Large intestine (tissue), 3 donors: ENCODE data around the gene CNIH3. TPM values are rescaled to one million over a fixed set of nuclear protein-coding genes. Genes with fewer than 3 reads are reported as not detected.

Experiments
- DNase-seq, 2 donors: peaks; one replicate each; pipeline versions ENCODE4 v3.0.0 to v3.0.0-alpha.2; 2013
- H3K27ac ChIP-seq: one replicate; pipeline ENCODE4 v1.5.1; 2013; ENCODE audit warnings: low read length
- H3K27me3 ChIP-seq: 2 replicates; pipeline ENCODE4 v1.6.1; 2013; ENCODE audit warnings: low read length; ENCODE audit not compliant: control insufficient read depth, insufficient read depth
- H3K36me3 ChIP-seq: 2 replicates; pipeline ENCODE4 v1.6.1; 2013; ENCODE audit warnings: low read length; ENCODE audit not compliant: control insufficient read depth, insufficient read depth
- H3K4me1 ChIP-seq: one replicate; pipeline ENCODE4 v1.6.1; 2013; ENCODE audit warnings: low read length; ENCODE audit not compliant: control insufficient read depth, insufficient read depth
- H3K4me3 ChIP-seq: one replicate; pipeline ENCODE4 v1.5.1; 2013; ENCODE audit warnings: low read length
- H3K9me3 ChIP-seq: one replicate; pipeline ENCODE4 v1.6.1; 2013; ENCODE audit warnings: mild to moderate bottlenecking, low read depth, low read length, moderate library complexity; ENCODE audit not compliant: control insufficient read depth
- WGBS: methylation state at CpG from one replicate; pipeline ENCODE4 v1.1.5; 2013; ENCODE audit warnings: low lambda C conversion rate; ENCODE audit not compliant: insufficient coverage; 5-methylcytosine and 5-hydroxymethylcytosine counted together
- polyA plus RNA-seq: library from polyadenylated mRNA; unstranded; fragments of 120-200 nt; gene quantifications from one replicate; pipeline ENCODE4 v1.2.1, GENCODE V29; 2013

The CNIH3 gene
- polyA plus RNA-seq, 1 donor = 2.1 TPM

DNA sequence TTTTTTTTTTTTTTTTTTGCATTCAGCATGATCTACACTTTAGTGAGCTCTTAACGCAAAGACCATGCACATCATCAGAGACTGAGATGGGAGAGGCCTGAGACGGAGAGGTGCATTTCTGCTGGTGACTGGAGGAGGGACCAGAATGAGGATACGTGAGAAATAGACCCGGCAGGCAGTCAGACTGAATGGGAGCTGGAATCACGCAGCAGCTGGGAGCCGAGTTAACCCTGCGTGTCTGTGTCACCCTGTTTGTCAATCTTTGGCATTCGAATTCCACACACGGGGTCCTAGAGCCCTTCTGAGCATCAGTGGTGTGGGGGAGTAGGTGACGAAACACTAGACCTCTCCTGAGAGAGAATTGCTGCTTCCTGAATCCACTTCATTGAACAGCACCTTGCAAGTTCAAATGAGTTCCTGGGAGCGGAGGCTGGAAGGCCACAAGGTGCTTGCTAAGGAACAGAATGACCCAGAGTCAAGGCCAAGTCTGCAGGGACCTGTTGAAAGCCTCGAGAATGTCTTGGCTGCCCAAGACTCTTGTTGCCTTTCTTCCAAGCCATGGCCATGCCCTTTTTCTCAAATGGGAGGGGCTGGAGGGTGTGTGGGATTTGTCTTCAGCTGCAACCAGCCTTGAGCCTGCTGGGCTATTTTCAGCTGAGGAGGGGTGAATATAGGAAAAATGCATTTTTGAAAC is 123.3 kb downstream of the CNIH3 start:
- no peaks in the 10 kb centered on the region for H3K27me3 ChIP-seq
- no peaks in the 10 kb centered on the region for H3K36me3 ChIP-seq
- no peaks in the 10 kb centered on the region for H3K9me3 ChIP-seq
- no CpG with 5 or more reads among the region's 12 CpGs for WGBS
- H3K27ac ChIP-seq = no peak overlapping the region
- no peaks in the 10 kb centered on the region for H3K4me1 ChIP-seq
- no peak for DNase-seq
- no peak overlapping the region for H3K4me3 ChIP-seq

DNA sequence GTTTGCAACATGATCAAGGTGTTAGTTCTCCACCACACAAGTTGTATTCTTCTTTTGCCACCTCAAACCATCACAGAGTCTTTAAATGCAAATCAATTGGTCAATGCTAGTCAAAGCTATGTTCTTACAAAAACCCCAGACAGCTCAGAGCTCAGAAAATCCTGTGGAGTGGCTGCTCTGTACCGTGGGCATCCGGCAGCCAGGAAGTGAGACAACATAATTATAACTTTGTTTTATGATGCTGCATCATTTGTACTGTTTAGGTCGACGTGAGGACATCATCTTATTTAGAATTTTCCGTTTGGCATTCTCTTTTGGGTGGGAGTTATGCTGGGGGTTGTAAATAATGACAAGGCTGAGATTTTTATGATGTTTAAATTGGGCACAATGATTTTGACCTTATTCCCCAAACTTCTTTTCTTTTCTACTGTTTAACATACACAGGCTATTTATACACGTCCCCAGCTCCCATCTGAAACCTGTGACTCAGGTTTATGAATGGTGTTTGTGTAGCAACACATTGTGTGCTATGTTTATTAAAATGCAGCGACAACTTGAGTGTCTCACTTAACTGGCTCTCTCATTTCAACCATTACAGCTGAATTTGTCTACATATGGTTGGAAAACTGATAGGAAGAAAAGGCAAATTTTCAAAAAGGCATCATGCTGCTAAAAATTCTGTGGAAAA is 124.0 kb downstream of the CNIH3 start:
- Histone ChIP-seq H3K9me3 (no peaks in the 10 kb centered on the region), H3K4me3 (no peak overlapping the region), H3K36me3 (no peaks in the 10 kb centered on the region), H3K4me1 (no peaks in the 10 kb centered on the region), H3K27me3 (no peaks in the 10 kb centered on the region), H3K27ac (no peak overlapping the region)
- WGBS = 33% methylated on average over 1 of the region's 7 CpGs
- no peak for DNase-seq

DNA sequence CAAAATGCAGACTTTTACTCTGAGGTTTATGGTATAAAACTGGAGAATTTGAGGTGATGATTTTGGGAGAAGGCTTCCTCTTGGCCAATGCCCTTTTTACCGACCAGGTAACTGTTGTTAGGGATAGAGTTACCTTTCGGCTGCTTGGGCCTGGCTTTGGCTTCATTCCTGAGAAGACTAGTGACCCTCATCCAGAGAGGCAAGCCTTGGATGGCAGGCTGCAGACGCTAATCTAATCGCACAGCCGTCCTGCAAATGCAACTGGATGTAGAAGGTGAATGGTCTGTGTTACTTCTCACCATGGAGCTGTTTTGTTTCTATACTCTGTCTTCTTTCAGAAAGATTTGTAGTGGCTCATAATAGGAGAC is 124.6 kb downstream of the CNIH3 start:
- Histone ChIP-seq H3K9me3 (no peaks in the 10 kb centered on the region), H3K36me3 (no peaks in the 10 kb centered on the region), H3K4me3 (no peak overlapping the region), H3K27me3 (no peaks in the 10 kb centered on the region), H3K4me1 (no peaks in the 10 kb centered on the region), H3K27ac (no peak overlapping the region)
- no peak for DNase-seq
- WGBS = no CpG with 5 or more reads among the region's 5 CpGs

DNA sequence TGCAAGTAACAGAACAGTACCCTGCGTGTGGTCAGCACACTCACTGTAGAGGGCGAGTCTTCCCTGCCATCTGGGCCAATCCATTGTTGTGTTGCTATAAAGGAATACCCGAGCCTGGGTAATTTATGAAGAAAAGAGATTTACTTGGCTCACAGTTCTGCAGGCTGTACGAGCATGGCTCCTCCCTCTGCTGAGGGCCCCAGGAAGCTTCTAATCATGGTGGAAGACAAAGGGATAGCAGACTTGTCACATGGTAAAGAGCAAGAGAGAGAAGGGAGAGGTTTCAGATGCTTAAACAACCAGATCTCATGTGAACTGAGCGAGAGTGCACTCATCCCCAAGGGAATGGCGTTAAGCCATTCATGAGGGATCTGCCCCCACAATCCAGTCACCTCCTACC is 126.2 kb downstream of the CNIH3 start:
- no peak overlapping the region for H3K27ac ChIP-seq
- no peaks in the 10 kb centered on the region for H3K9me3 ChIP-seq
- H3K4me1 ChIP-seq = no peaks in the 10 kb centered on the region
- H3K36me3 ChIP-seq = no peaks in the 10 kb centered on the region
- no peak for DNase-seq
- WGBS = no CpG with 5 or more reads among the region's 6 CpGs
- no peaks in the 10 kb centered on the region for H3K27me3 ChIP-seq
- H3K4me3 ChIP-seq = no peak overlapping the region

GRCh38 chr1:224743608-224744164 is 127.6 kb downstream of the CNIH3 start:
- no peaks in the 10 kb centered on the region for H3K36me3 ChIP-seq
- H3K27ac ChIP-seq = no peak overlapping the region
- no peaks in the 10 kb centered on the region for H3K9me3 ChIP-seq
- DNase-seq = no peak
- H3K4me1 ChIP-seq = no peaks in the 10 kb centered on the region
- H3K27me3 ChIP-seq = no peaks in the 10 kb centered on the region
- 93% methylated on average over 2 of the region's 9 CpGs for WGBS
- no peak overlapping the region for H3K4me3 ChIP-seq

GRCh38 chr1:224744521-224744920 is 128.4 kb downstream of the CNIH3 start:
- H3K27ac ChIP-seq = no peak overlapping the region
- no peaks in the 10 kb centered on the region for H3K4me1 ChIP-seq
- no peak for DNase-seq
- no peak overlapping the region for H3K4me3 ChIP-seq
- WGBS = no CpG with 5 or more reads among the region's 5 CpGs
- H3K36me3 ChIP-seq = no peaks in the 10 kb centered on the region
- H3K27me3 ChIP-seq = no peaks in the 10 kb centered on the region
- H3K9me3 ChIP-seq = no peaks in the 10 kb centered on the region

DNA sequence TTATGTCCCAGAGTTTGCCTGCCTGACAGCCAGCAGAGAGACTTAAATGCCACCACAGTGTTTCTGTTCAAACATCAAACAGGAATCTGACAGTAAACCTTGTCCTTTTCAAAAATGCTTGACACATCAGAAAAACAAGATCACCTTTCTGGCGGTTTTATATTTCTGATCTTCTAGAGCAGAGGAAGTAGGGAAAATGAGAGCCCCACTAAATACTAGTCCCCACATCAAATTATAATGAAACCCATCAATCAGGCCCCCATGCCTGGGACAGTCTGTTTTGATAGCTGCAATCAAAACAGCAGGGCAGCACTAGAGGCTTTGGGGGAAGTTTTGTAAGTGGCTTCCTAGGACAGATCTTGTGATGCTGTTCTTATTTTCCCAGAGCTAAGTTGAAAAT is 129.3 kb downstream of the CNIH3 start:
- DNase-seq = no peak
- Histone ChIP-seq H3K27me3 (no peaks in the 10 kb centered on the region), H3K4me1 (no peaks in the 10 kb centered on the region), H3K4me3 (no peak overlapping the region), H3K9me3 (no peaks in the 10 kb centered on the region), H3K36me3 (no peaks in the 10 kb centered on the region), H3K27ac (no peak overlapping the region)
- 80% methylated on average over 1 of the region's 1 CpG for WGBS

DNA sequence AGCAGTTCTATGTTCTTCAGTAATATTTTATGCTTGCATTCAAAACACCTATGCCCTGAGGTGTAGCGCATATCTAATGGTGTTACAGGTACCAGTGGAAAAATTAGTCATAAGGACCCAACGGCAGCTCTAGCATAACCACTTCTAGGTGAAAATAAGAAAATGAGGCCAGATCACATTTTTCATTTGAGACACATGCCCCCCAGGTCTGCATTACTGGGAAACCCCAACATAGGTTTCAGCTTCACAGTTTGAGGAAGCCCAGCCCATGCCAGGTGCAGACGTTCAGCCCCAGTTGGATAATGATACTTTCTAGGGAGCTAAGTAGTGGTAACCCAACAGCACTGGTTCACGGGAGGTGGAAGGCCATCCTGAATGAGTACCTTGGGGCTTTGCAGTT is 129.8 kb downstream of the CNIH3 start:
- Histone ChIP-seq H3K9me3 (no peaks in the 10 kb centered on the region), H3K36me3 (no peaks in the 10 kb centered on the region), H3K27me3 (no peaks in the 10 kb centered on the region), H3K4me1 (no peaks in the 10 kb centered on the region), H3K4me3 (no peak overlapping the region), H3K27ac (no peak overlapping the region)
- DNase-seq = no peak
- 100% methylated on average over 2 of the region's 4 CpGs for WGBS

DNA sequence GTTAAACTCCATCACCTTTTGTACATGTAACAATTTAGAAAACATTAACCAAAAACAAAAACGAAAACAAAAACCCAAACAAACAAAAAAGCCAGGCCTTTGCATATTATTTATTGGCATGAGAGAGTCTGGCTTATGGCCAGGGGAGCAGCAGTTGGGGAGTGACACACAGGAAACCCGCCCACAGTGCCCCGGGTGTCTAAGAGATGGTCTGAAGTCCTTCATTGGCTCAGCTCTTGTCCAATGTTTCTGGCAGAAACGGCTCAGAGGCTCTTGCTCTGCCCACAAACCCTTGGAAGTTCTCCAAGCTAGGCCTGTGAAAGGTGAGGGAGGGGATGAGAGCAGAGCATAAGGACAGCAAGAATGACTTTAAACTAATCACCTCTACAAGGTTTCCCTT is 131.5 kb downstream of the CNIH3 start:
- DNase-seq = no peak

DNA sequence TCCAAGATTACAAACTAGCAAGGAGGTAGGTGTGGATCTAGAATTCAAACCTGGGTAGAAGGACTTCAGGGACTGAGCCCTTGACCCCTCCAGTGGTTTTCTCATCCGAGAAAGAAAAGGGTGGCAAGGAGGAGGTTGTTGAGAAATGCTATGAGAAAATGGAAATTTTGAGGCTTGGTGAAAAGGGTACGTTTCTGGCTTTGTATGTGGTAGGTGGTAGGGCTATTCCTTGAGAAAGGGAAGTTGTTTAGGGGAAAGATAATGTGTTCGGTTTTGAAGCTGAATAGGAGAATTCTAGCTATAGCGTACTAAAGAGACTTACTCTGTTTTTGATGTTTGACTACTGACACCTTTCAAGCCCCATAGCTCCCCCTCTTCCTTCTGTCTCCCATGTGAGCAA is 133.8 kb downstream of the CNIH3 start:
- 82% methylated on average over 2 of the region's 4 CpGs for WGBS
- Histone ChIP-seq H3K4me3 (no peak overlapping the region), H3K27me3 (no peaks in the 10 kb centered on the region), H3K27ac (no peak overlapping the region), H3K4me1 (no peaks in the 10 kb centered on the region), H3K9me3 (no peaks in the 10 kb centered on the region), H3K36me3 (no peaks in the 10 kb centered on the region)
- no peak for DNase-seq

More for the DNA sequence above, 131.5 kb downstream of the CNIH3 start:
- Histone ChIP-seq H3K27ac (no peak overlapping the region), H3K27me3 (no peaks in the 10 kb centered on the region), H3K4me1 (no peaks in the 10 kb centered on the region), H3K9me3 (no peaks in the 10 kb centered on the region), H3K36me3 (no peaks in the 10 kb centered on the region), H3K4me3 (no peak overlapping the region)
- WGBS = 75% methylated on average over 1 of the region's 4 CpGs
